ENCODE results near the gene PTPN3. TPM values are rescaled to one million over a fixed set of nuclear protein-coding genes. Genes with fewer than 3 reads are reported as not detected.
A peak's percentile ranks its signal among the peaks of the same experiment; 100 is the strongest.

The PTPN3 gene
- total RNA-seq, 1 donor from 2014 or later: 2.4 TPM

DNA sequence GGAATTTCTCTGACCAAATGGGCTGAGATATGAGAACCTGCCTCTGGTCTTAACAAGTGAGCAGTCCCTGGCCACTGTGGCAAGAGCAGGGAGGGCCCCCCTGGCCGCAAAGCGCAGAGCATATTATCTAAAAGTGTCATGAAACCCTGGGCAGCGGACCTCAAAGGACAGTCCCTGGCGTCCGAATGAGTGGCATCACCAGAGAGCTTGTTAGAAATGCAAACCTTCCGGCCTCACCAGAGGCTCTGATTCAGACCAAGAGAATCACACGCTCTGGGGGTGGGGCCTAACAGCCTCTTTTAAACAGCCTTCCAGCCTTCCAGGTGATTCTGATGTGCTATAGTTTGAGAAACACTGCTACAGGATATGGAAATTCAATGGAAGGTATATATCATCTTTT lies 10.9 kb downstream of the PTPN3 start:
- Histone ChIP-seq H3K36me3 (no peaks in the 10 kb centered on the region), H3K79me2 (ENCODE audit: low read depth) (no peaks in the 10 kb centered on the region), H4K20me1 (ENCODE audit: low read depth) (no peaks in the 10 kb centered on the region), H3K4me3 (no peak overlapping the region), H3K9ac (no peak overlapping the region), H3K4me2 (no peak overlapping the region), H3F3A (ENCODE audit: low read depth) (no peaks in the 10 kb centered on the region), H3K27me3 (no peaks in the 10 kb centered on the region), H3K4me1 (peaks cover 4% of the 10 kb centered on the region), H3K27ac (no peak overlapping the region), H3K9me3 (ENCODE audit: low read depth) (no peaks in the 10 kb centered on the region), H2AFZ (replicated peaks) (no peak overlapping the region)
- Mint-ChIP-seq H3K4me1 (peaks cover 10% of the 10 kb centered on the region), H3K9me3 (no peaks in the 10 kb centered on the region), H3K4me3 (no peak overlapping the region), H3K27me3 (ENCODE audit: insufficient read depth, low read depth) (peaks cover 6% of the 10 kb centered on the region), H3K27ac (no peak overlapping the region), H3K36me3 (no peaks in the 10 kb centered on the region)
- TF ChIP-seq, protein P1, sequence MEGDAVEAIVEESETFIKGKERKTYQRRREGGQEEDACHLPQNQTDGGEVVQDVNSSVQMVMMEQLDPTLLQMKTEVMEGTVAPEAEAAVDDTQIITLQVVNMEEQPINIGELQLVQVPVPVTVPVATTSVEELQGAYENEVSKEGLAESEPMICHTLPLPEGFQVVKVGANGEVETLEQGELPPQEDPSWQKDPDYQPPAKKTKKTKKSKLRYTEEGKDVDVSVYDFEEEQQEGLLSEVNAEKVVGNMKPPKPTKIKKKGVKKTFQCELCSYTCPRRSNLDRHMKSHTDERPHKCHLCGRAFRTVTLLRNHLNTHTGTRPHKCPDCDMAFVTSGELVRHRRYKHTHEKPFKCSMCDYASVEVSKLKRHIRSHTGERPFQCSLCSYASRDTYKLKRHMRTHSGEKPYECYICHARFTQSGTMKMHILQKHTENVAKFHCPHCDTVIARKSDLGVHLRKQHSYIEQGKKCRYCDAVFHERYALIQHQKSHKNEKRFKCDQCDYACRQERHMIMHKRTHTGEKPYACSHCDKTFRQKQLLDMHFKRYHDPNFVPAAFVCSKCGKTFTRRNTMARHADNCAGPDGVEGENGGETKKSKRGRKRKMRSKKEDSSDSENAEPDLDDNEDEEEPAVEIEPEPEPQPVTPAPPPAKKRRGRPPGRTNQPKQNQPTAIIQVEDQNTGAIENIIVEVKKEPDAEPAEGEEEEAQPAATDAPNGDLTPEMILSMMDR (IDR thresholded peaks at IDR 0.05): no peak
- no peak for TF ChIP-seq EZH2 (IDR thresholded peaks at IDR 0.05)
- no peak for DNase-seq (ENCODE audit: low spot score)

DNA sequence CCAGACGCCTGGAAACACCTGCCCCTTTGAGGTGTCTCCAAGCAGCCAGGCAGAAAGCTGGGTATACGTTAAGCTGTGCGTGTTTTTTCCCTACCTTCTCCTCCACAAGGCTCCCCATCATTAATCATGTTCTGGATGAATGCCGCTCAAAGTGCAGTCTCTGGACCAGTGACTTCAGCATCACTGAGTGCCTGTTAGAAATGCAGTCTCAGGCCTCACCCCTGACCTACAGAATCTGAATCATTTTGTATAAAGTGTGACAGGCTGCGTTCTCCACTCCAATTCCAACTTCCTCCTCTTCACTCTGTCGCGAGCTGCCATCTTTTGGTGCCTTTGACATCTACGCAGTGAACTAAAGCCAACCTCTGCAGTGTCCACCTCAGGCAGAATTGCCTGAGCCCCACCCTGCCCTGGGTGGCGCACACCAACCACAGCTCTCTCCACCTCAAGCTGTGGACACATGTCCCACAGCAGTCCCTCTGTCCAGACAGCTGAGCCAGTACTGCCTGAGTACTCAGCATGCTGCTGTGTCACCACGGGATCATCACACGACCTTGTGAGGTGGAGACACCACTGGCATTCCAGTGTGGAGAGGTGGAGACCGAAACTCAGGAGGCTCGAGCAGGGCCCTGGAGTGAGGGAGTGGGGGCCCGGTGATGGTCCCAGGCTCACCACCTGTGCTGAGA lies 14.2 kb downstream of the PTPN3 start:
- Histone ChIP-seq H4K20me1 (ENCODE audit: low read depth) (no peaks in the 10 kb centered on the region), H3K79me2 (ENCODE audit: low read depth) (no peaks in the 10 kb centered on the region), H3K4me2 (no peak overlapping the region), H3K9me3 (ENCODE audit: low read depth) (no peaks in the 10 kb centered on the region), H2AFZ (replicated peaks) (no peak overlapping the region), H3F3A (ENCODE audit: low read depth) (no peaks in the 10 kb centered on the region), H3K27me3 (no peaks in the 10 kb centered on the region), H3K4me1 (peaks cover 4% of the 10 kb centered on the region), H3K36me3 (no peaks in the 10 kb centered on the region), H3K27ac (no peak overlapping the region), H3K4me3 (no peak overlapping the region), H3K9ac (no peak overlapping the region)
- no peak overlapping the region for H3K27ac Mint-ChIP-seq
- H3K4me3 Mint-ChIP-seq: no peak overlapping the region
- H3K36me3 Mint-ChIP-seq: no peaks in the 10 kb centered on the region
- TF ChIP-seq EZH2 (IDR thresholded peaks at IDR 0.05) (no peak), EZH2phosphoT487 (IDR thresholded peaks at IDR 0.05) (no peak)
- TF ChIP-seq, protein P1 (IDR thresholded peaks at IDR 0.05): no peak
- peaks cover 17% of the 10 kb centered on the region for H3K4me1 Mint-ChIP-seq
- H3K9me3 Mint-ChIP-seq: no peaks in the 10 kb centered on the region
- peaks cover 4% of the 10 kb centered on the region for H3K27me3 Mint-ChIP-seq (ENCODE audit: insufficient read depth, low read depth)
- no peak for DNase-seq (ENCODE audit: low spot score)

DNA sequence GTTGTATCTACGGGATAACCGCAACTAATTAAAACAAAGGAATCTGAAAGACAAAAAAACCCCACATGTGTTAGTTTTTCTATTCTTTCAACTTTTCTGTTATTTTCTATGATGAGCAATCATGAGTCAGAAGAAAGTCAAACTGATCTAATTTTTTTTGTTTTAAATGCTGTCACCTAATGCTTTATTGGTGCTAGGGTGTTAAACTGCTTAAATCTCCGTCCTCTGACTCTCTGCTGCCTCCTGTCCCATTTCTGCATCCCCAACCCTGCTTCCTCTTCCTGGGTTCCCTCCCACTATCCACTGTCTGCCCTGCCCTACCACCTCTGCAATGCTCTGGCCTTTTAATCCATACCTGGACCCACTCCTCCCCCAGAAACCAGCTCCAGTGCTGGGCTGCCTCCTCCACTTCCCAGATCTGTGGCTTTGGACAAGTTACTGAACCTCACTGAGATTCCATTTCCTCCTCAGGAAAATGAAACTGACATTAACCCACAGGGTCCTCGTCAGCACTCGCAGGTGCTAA lies 15.7 kb downstream of the PTPN3 start:
- Mint-ChIP-seq H3K27me3 (ENCODE audit: insufficient read depth, low read depth) (peaks cover 4% of the 10 kb centered on the region), H3K4me3 (no peak overlapping the region), H3K4me1 (peaks cover 25% of the 10 kb centered on the region), H3K27ac (peak overlapping the region; percentile 16), H3K9me3 (no peaks in the 10 kb centered on the region), H3K36me3 (no peaks in the 10 kb centered on the region)
- no peaks in the 10 kb centered on the region for H4K20me1 ChIP-seq (ENCODE audit: low read depth)
- DNase-seq (ENCODE audit: low spot score): no peak
- no peaks in the 10 kb centered on the region for H3K36me3 ChIP-seq
- H3K9me3 ChIP-seq (ENCODE audit: low read depth): no peaks in the 10 kb centered on the region
- H3K27ac ChIP-seq: no peak overlapping the region
- TF ChIP-seq, protein P1 (IDR thresholded peaks at IDR 0.05): no peak
- no peak for TF ChIP-seq EZH2 (IDR thresholded peaks at IDR 0.05)
- no peak for TF ChIP-seq EZH2phosphoT487 (IDR thresholded peaks at IDR 0.05)
- H3K79me2 ChIP-seq (ENCODE audit: low read depth): no peaks in the 10 kb centered on the region
- no peak overlapping the region for H3K4me3 ChIP-seq
- no peak overlapping the region for H3K4me2 ChIP-seq
- no peak overlapping the region for H3K9ac ChIP-seq
- H3K27me3 ChIP-seq: no peaks in the 10 kb centered on the region
- no peaks in the 10 kb centered on the region for H3F3A ChIP-seq (ENCODE audit: low read depth)
- peaks cover 9% of the 10 kb centered on the region for H3K4me1 ChIP-seq
- no peak overlapping the region for H2AFZ ChIP-seq (replicated peaks)
